Tibial nerve (tissue), 4 donors: ENCODE data around the gene NDFIP1. TPM values are rescaled to one million over a fixed set of nuclear protein-coding genes. Genes with fewer than 3 reads are reported as not detected.

Source experiments
- DNase-seq, 2 donors: peaks; one replicate each; pipeline ENCODE4 v3.0.0-alpha.2; 2019; ENCODE audit warnings: low spot score in 2 of 2
- H3K27ac ChIP-seq, 4 donors: fragments of 200-600 bp; sonication (generic) in 3 of 4; one replicate each; pipeline ENCODE4 v1.5.1; 2017 to 2019; ENCODE audit warnings: mild to moderate bottlenecking in 1 of 4
- H3K27me3 ChIP-seq, 2 donors: fragments of 200-600 bp; sonication (generic) in 1 of 2; one replicate each; pipeline versions ENCODE4 v1.5.1 to v1.6.0; 2017 to 2019
- H3K36me3 ChIP-seq, 3 donors: fragments of 200-600 bp; sonication (generic); one replicate each; pipeline ENCODE4 v1.5.1; 2018 to 2019
- H3K4me1 ChIP-seq, 4 donors: fragments of 200-600 bp; sonication (generic) in 3 of 4; one replicate each; pipeline ENCODE4 v1.5.1; 2017 to 2019
- H3K4me3 ChIP-seq, 4 donors: fragments of 200-600 bp; sonication (generic) in 3 of 4; one replicate each; pipeline ENCODE4 v1.5.1; 2017 to 2019; ENCODE audit warnings: mild to moderate bottlenecking in 1 of 4, moderate library complexity in 1 of 4
- H3K9me3 ChIP-seq, 4 donors: fragments of 200-600 bp; sonication (generic) in 3 of 4; one replicate each; pipeline ENCODE4 v1.5.1; 2017 to 2019
- EP300 ChIP-seq, 2 donors: sonication (generic); formaldehyde crosslinking; IDR thresholded peaks; one replicate each; pipeline ENCODE4 v1.6.1; 2017; ENCODE audit warnings: antibody characterized with exemption in 2 of 2, mild to moderate bottlenecking in 1 of 2
- POLR2A ChIP-seq, 2 donors: fragments of 450-650 bp; IDR thresholded peaks; one replicate each; pipeline ENCODE4 v1.6.1; 2017; ENCODE audit warnings: antibody characterized with exemption in 2 of 2, mild to moderate bottlenecking in 2 of 2, moderate library complexity in 2 of 2
- WGBS, 2 donors: methylation state at CpG; one replicate each; pipeline ENCODE4 v1.1.5; 2018; 5-methylcytosine and 5-hydroxymethylcytosine counted together
- total RNA-seq, 4 donors: library from RNA; depleted of rRNA; stranded (reverse); fragments of >200 nt; gene quantifications; one replicate each; pipeline ENCODE4 v1.1.0, GENCODE V29; 2016
- TF ChIP-seq, protein P1 (sequence below), 5 experiments: fragments of 200-600 bp in 3 of 5; fragments of 450-650 bp in 2 of 5; sonication (generic) in 3 of 5; IDR thresholded peaks; one replicate each; pipeline ENCODE4 v1.5.1; 2016 to 2019; ENCODE audit warnings: antibody characterized with exemption in 5 of 5, mild to moderate bottlenecking in 3 of 5, moderate library complexity in 2 of 5

NDFIP1 gene
- total RNA-seq, 4 donors from 2014 or later, result 96.1 to 172 (median 107) TPM

DNA sequence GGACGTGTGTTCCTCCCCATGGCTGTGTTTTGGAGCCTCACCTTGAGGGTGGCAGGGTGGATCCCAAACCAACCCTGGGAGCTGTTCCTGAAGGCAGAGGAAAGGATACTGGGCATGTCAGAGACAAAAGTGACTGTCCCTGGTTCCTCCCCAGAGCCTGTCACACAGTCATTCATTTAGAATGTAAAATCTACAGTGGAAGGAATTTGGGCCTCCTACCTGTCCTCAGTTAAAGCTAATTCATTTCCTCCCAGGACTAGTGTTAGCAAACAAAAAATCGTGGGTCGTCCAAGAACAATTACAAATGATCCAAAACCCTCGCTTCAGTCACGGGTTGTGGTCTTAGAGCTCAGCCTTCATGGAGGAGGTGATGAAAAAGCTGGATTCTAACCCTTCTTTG lies 83.2 kb downstream of the NDFIP1 start:
- Histone ChIP-seq H3K4me3 (no peak overlapping the region), H3K27ac (no peak overlapping the region)
- no peak for DNase-seq

DNA sequence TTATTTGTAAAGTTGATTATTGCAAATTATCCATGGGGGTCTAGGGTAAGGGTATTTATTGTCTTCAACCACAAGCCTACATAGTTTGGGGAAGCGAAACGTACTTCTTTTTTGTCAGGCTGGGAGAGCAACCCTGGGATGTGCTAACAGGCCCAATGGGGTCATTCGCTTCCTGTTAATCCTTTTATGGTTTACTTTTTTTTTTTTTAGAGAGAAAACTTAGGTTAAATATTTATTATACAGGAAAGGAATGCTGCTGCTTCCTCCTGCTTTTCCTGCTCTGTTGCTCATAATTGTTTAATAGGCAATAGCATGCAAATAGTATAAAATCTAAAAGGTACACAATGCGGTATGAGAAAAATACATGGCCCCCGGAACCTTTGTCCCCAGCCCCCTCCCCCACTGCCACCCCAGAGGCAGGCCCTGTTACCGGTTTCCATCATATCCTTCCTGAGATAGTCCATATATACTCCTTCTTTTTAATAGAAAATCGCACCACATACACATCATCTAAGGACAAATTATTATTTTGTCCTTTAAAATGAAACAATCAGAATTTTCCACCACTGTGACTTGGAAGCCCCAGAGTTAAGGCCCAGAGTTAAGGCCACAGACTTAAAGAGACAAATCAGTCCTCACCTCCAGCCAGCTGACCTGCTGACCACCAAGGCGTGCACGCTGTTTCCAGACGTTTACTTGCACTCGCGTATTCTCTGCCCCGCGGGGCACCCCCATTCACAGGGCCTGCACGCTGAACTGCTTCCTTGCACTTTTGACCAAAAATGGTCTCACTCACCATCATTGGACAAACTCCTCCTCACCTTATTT lies 83.9 kb downstream of the NDFIP1 start:
- Histone ChIP-seq H3K36me3 (no peaks in the 10 kb centered on the region), H3K4me1 (no peaks in the 10 kb centered on the region), H3K4me3 (no peak overlapping the region), H3K9me3 (no peaks in the 10 kb centered on the region), H3K27ac (no peak overlapping the region), H3K27me3 (no peaks in the 10 kb centered on the region)
- WGBS, 2 donors, result 79 to 86% methylated on average over 15 of the region's 15 CpGs
- no peak for DNase-seq
- TF ChIP-seq POLR2A (IDR thresholded peaks at IDR 0.05) (no peak), EP300 (IDR thresholded peaks at IDR 0.05) (no peak)
- TF ChIP-seq, protein P1, sequence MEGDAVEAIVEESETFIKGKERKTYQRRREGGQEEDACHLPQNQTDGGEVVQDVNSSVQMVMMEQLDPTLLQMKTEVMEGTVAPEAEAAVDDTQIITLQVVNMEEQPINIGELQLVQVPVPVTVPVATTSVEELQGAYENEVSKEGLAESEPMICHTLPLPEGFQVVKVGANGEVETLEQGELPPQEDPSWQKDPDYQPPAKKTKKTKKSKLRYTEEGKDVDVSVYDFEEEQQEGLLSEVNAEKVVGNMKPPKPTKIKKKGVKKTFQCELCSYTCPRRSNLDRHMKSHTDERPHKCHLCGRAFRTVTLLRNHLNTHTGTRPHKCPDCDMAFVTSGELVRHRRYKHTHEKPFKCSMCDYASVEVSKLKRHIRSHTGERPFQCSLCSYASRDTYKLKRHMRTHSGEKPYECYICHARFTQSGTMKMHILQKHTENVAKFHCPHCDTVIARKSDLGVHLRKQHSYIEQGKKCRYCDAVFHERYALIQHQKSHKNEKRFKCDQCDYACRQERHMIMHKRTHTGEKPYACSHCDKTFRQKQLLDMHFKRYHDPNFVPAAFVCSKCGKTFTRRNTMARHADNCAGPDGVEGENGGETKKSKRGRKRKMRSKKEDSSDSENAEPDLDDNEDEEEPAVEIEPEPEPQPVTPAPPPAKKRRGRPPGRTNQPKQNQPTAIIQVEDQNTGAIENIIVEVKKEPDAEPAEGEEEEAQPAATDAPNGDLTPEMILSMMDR (IDR thresholded peaks at IDR 0.05), result no peak

More for the DNA sequence above, 83.2 kb downstream of the NDFIP1 start:
- no peaks in the 10 kb centered on the region for H3K36me3 ChIP-seq
- TF ChIP-seq, protein P1 (IDR thresholded peaks at IDR 0.05), result no peak
- TF ChIP-seq EP300 (IDR thresholded peaks at IDR 0.05) (no peak), POLR2A (IDR thresholded peaks at IDR 0.05) (no peak)
- H3K27me3 ChIP-seq, result no peaks in the 10 kb centered on the region
- no peaks in the 10 kb centered on the region for H3K4me1 ChIP-seq
- WGBS, 2 donors, result 70 to 74% methylated on average over 5 of the region's 5 CpGs
- no peaks in the 10 kb centered on the region for H3K9me3 ChIP-seq

GRCh38 chr5:142193114-142193428 lies 84.5 kb downstream of the NDFIP1 start:
- Histone ChIP-seq H3K27me3 (no peaks in the 10 kb centered on the region), H3K4me1 (no peaks in the 10 kb centered on the region), H3K36me3 (no peaks in the 10 kb centered on the region), H3K9me3 (no peaks in the 10 kb centered on the region), H3K4me3 (no peak overlapping the region), H3K27ac (no peak overlapping the region)
- TF ChIP-seq EP300 (IDR thresholded peaks at IDR 0.05), result peak in 1 of 2 donors; percentile 27
- no peak for TF ChIP-seq POLR2A (IDR thresholded peaks at IDR 0.05)
- TF ChIP-seq, protein P1 (IDR thresholded peaks at IDR 0.05), result no peak
- no peak for DNase-seq
- WGBS, 2 donors, result 74 to 81% methylated on average over 7 of the region's 7 CpGs

DNA sequence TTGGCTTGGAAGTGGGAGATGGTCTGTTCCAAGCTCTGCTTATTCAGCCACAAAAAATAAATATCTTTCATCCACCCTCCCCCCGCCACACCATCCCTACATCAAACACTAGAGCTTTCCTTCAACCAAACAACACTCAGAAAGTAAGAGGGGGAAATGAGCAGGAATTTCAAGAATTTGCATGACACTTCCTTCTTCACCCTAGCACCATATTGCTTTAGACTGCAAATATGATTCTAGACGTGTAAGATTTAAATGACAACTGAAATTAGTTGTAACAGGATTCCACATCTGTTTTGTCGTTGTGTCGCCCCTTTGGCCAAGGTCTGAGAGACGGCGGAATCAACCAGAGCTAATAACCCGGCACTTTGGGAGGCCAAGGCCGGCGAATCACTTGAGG lies 88.5 kb downstream of the NDFIP1 start:
- Histone ChIP-seq H3K4me1 (no peaks in the 10 kb centered on the region), H3K9me3 (no peaks in the 10 kb centered on the region), H3K36me3 (no peaks in the 10 kb centered on the region), H3K27me3 (no peaks in the 10 kb centered on the region), H3K4me3 (no peak overlapping the region), H3K27ac (no peak overlapping the region)
- 77 to 86% methylated on average over 9 of the region's 9 CpGs for WGBS, 2 donors
- DNase-seq, result no peak
- TF ChIP-seq, protein P1 (IDR thresholded peaks at IDR 0.05), result no peak

- Histone ChIP-seq H3K4me1 (no peaks in the 10 kb centered on the region), H3K9me3 (no peaks in the 10 kb centered on the region), H3K4me3 (no peak overlapping the region), H3K27me3 (no peaks in the 10 kb centered on the region), H3K27ac (no peak overlapping the region), H3K36me3 (no peaks in the 10 kb centered on the region)
- TF ChIP-seq, protein P1 (IDR thresholded peaks at IDR 0.05), result no peak
- TF ChIP-seq POLR2A (IDR thresholded peaks at IDR 0.05), result no peak
- DNase-seq, result no peak
- 71 to 78% methylated on average over 5 of the region's 5 CpGs for WGBS, 2 donors
Observed at GRCh38 chr5:142197781-142198180, 89.2 kb downstream of the NDFIP1 start.
